ENCODE data around the gene RDM1.

Gene RDM1

GRCh38 chr17:35898283-35899070, 32.1 kb downstream of the RDM1 start:
- TF ChIP-seq GATA2 (IDR thresholded peaks at IDR 0.05; ENCODE audit: low read depth, low read length): no peak
- no peak for TF ChIP-seq GATA3 (IDR thresholded peaks at IDR 0.05; ENCODE audit: low read depth, low read length)

DNA sequence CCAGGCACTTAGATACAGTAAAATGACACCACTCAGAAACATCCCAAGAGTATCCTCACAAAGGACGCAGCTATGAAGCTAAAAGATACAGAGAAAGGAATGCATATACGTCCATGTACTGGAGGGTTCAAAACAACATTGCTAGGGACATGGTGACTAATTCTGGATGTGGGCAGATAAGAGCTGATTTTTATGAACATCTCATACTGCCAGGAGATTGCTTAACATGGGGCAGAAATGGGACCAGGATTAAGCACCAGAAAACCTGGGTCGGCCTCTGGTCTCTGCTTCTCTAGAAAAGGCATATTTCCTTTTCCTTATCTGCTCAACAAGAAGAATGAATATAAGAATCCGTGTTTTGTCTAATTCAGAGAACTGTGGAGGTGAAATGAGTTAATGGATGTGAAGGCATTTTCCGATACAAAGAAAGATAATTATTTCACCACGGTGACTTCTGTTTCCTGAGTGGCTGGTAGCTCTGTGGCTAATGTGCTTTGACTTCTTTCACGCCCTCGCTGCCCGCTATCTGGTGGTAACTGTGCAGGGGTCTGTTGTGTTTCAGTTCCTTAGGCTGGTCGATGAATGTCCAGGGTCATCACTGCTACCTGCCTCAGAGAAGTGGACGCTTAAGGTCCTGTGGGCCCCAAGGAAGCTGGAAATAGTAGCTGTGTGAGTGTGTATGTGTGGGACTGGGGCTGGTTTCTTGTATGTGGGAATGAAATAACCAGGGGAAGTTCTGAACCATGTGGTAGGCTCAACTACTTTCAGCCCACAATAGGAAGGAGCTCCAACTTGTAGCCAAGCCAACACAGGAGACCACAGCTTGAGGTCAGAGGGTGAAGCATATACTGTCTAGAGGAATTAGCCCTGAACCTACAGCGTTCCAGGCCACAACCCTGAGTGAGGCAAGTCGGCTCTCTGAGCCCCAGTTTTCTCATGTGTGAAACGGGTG, 34.7 kb downstream of the RDM1 start:
- TF ChIP-seq GATA2 (IDR thresholded peaks at IDR 0.05; ENCODE audit: low read depth, low read length) (no peak), GATA3 (IDR thresholded peaks at IDR 0.05; ENCODE audit: low read depth, low read length) (no peak)

- TF ChIP-seq GATA2 (IDR thresholded peaks at IDR 0.05; ENCODE audit: low read depth, low read length) (no peak), GATA3 (IDR thresholded peaks at IDR 0.05; ENCODE audit: low read depth, low read length) (no peak)
Measured at GRCh38 chr17:35894206-35894605, 36.4 kb downstream of the RDM1 start.

DNA sequence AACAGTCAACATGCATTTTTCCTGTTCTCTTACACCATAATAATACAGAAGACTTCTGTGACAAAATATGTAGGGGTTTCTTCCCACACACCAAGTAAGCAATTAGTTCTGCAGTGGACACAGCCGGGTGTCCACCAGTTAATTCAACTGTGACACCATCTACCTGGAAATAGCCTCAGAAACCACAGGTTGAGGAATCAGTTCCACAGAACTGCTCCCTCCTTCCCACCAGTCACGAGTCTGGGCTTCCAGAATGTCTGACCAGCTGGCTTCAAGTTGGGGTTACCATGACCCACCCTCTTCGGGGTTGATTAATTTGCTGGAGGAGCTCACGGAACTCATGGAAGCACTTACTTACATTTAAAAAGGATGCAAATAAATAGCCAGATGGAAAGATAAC, 36.8 kb downstream of the RDM1 start:
- TF ChIP-seq GATA2 (IDR thresholded peaks at IDR 0.05; ENCODE audit: low read depth, low read length) (no peak), GATA3 (IDR thresholded peaks at IDR 0.05; ENCODE audit: low read depth, low read length) (no peak)

GRCh38 chr17:35892091-35893035, 38.2 kb downstream of the RDM1 start:
- no peak for TF ChIP-seq GATA3 (IDR thresholded peaks at IDR 0.05; ENCODE audit: low read depth, low read length)
- TF ChIP-seq GATA2 (IDR thresholded peaks at IDR 0.05; ENCODE audit: low read depth, low read length): no peak

DNA sequence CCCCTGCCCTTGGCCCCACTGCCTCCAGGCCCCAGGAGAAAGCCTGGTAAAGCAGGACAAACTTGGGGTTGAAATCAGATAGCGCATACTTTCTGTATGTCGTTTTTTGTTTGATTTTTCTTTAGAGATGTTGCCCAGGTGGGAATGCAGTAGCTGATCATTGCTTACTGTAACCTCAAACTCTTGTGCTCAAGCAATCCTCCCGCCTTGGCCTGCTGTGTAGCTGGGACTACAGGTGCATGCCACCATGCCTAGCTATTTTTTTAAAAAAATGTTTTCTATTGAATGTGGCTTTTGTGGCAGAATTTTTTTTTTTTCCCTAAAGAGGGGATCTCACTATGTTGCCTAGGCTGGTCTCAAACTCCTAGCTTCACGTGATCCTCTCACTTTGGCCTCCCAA, 39.3 kb downstream of the RDM1 start:
- no peak for TF ChIP-seq GATA3 (IDR thresholded peaks at IDR 0.05; ENCODE audit: low read depth, low read length)
- no peak for TF ChIP-seq GATA2 (IDR thresholded peaks at IDR 0.05; ENCODE audit: low read depth, low read length)

GRCh38 chr17:35890774-35891155, 39.8 kb downstream of the RDM1 start:
- TF ChIP-seq GATA2 (IDR thresholded peaks at IDR 0.05; ENCODE audit: low read depth, low read length): no peak
- no peak for TF ChIP-seq GATA3 (IDR thresholded peaks at IDR 0.05; ENCODE audit: low read depth, low read length)

DNA sequence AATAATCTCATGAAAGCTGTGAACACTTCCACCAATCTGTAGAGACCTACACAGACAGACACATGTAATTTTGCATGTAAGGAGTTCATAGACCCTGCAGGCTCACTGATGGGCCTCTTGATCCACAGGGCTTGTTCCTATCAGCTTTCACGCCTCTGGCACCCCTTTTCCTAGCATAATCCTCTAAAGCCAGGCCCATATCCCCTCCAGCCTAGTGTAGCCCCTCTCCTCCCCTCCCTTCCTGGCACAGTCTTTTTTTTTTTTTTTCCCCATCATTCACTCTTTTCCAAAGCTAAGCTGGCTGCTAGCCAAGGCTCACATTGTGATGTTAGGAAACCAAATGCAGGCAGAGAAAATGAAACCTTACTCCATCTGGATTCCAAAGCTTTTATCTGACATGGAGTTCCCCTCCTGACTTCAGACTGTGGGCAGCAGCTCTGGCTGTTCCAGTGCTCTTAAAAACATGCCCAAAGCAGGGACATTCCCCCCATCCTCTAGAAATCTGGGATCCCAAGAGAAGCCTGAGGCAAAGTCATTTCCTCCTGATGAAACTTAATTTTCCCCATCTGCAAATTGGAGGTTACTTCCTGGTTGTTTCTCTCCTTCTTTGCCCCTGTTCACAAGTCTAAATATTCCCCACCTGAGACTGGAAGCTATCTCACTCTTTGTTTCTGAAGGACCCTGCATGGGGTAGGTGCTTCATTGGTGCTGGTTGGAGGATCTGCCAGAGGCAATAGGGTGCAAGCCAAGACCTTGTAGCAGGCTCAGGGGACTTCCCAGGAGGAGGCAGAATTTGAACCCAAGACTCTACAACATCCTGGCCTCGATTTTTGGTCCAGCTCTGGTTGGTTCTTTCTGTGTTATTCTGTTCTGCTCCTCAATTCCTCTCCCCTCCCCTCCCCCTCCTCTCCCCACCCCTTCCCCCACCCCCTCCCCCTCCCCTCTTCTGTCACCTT, 40.5 kb downstream of the RDM1 start:
- TF ChIP-seq GATA2 (IDR thresholded peaks at IDR 0.05; ENCODE audit: low read depth, low read length) (no peak), GATA3 (IDR thresholded peaks at IDR 0.05; ENCODE audit: low read depth, low read length) (no peak)

- TF ChIP-seq GATA3 (IDR thresholded peaks at IDR 0.05; ENCODE audit: low read depth, low read length) (no peak), GATA2 (IDR thresholded peaks at IDR 0.05; ENCODE audit: low read depth, low read length) (no peak)
Measured at GRCh38 chr17:35889241-35889640, 41.3 kb downstream of the RDM1 start.

DNA sequence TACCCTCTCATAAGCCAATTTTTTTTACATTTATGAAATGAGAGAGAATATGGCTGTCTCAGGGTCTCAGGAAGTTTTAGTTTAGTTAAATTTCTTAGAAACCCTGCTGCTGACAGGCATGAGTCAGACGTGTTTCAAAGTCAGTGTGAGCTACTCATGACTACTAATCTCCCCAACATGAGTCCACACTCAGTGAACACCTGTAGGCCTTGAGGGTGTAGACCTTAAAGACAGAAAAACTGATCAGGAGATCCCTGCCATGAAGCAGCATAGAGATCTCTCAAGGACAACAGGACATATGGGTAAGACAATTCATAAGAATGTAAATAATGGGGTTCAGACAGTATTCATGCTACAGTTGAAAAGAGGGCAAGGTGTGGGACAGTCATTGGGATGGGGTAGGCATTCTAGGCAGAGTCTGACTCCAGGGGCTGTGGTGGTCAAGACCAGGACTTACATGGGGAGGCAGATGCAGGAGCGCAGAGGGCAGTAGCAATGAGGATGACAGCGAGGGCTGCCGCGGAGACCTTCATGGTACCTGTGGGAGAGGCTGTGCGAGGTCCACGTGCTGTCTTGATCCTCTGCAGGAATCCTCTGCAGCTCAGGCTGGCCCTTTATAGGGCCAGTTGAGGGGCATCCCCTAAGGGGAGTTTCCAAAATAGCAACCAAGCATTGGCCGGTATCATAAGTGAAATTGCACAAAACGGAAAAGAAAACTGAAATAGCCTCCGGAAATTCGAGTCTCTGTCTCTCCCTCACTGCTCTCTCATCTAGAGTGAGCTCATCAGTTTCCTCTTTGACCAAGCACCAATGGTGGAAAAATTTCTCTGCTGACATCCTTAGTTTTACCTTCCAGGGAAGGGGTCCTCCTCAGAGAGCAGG, 50.6 kb downstream of the RDM1 start, which contains the start of gene CCL5:
TSS of gene CCL5 (minus strand) at position 588 of the 882 bp plus-strand sequence.
- TF ChIP-seq GATA3 (IDR thresholded peaks at IDR 0.05; ENCODE audit: low read depth, low read length): no peak
- no peak for TF ChIP-seq GATA2 (IDR thresholded peaks at IDR 0.05; ENCODE audit: low read depth, low read length)

- no peak for TF ChIP-seq GATA3 (IDR thresholded peaks at IDR 0.05; ENCODE audit: low read depth, low read length)
- TF ChIP-seq GATA2 (IDR thresholded peaks at IDR 0.05; ENCODE audit: low read depth, low read length): no peak
Measured at GRCh38 chr17:35878361-35878760, 52.2 kb downstream of the RDM1 start.

Measured in SH-SY5Y (cell line).